ENCODE results near the gene TRIP6.
A peak's percentile ranks its signal among the peaks of the same experiment; 100 is the strongest.

Gene TRIP6

DNA sequence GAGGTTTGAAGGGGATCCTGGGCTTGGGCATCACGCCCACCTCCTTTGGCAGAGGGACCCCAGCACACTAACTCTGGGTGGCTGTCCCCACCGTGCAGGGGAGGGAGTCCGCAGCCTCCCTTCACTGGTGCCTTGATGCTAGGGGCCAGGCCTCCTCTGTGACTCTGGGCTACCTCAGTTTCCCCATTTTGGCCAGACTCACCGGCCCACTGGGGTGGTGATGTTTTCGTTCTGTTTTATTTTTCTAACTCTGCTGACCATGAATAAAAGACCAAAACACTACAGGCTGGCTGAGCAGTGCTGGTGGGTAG, 503 bp upstream of the TRIP6 start:
- TF ChIP-seq, protein P1, sequence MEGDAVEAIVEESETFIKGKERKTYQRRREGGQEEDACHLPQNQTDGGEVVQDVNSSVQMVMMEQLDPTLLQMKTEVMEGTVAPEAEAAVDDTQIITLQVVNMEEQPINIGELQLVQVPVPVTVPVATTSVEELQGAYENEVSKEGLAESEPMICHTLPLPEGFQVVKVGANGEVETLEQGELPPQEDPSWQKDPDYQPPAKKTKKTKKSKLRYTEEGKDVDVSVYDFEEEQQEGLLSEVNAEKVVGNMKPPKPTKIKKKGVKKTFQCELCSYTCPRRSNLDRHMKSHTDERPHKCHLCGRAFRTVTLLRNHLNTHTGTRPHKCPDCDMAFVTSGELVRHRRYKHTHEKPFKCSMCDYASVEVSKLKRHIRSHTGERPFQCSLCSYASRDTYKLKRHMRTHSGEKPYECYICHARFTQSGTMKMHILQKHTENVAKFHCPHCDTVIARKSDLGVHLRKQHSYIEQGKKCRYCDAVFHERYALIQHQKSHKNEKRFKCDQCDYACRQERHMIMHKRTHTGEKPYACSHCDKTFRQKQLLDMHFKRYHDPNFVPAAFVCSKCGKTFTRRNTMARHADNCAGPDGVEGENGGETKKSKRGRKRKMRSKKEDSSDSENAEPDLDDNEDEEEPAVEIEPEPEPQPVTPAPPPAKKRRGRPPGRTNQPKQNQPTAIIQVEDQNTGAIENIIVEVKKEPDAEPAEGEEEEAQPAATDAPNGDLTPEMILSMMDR (IDR thresholded peaks at IDR 0.05; ENCODE audit: low read depth, low read length) = no peak
- peak overlapping the region; percentile 98 for H3K4me3 ChIP-seq (ENCODE audit: low read depth, low read length)

DNA sequence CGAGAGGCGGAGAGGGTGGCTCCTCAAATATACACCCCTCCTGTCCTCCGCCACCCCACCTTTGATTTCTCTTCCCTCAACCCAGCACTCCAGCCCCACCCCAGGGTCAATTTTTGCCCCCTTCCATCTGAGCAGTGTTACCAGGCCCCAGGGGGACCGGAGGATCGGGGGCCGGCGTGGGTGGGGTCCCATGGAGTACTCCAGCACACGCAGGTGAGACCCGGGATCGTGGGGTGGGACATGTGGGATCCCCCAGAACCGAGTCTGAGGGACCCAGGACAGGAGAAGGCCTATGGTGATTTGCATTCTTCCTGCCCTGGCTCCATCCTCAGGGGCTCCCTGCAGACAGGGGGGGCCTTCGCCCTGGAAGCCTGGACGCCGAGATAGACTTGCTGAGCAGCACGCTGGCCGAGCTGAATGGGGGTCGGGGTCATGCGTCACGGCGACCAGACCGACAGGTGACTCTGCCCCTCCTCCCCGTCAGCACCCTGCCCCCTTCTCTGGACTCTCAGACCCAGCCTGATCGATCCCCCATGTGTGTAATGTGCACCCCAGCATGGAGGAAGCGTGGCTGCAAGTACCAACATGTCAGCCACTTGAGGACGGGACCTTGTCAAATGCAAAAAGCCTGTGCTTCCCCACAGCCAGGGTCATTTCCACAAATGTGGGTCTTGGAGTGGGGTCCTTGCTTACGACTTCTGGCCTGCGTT, 744 bp downstream of the TRIP6 start:
- TF ChIP-seq, protein P1 (IDR thresholded peaks at IDR 0.05; ENCODE audit: low read depth, low read length) = no peak
- H3K4me3 ChIP-seq (ENCODE audit: low read depth, low read length) = peak overlapping the region; percentile 98

DNA sequence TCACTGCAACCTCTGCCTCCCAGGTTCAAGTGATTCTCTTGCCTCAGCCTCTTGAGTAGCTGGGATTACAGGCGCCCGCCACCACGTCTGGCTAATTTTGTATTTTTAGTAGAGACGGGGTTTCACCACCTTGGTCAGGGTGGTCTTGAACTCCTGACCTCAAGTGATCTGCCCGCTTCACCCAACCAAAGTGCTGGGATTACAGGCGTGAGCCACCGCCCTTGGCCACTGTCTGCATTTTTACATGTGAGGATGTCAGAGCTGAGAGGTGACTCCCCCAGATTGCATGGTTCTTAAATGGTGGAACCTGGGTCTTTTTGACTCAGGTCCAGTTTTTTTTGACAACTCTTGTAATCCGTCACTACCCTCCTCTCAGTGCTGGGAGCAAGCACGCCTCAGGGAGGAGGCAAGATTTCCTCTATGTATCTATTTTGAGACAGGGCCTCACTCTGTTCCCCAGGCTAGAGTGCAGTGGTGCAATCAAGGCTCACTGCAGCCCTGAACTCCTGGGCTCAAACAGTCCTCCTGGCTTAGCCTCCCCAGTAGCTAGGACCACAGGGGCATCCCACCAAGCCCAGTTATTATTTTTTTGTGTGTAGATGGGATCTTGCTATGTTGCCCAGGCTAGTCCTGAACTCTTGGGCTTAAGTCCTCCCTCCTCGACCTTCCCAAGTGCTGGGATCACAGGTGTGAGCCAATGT, 6.6 kb downstream of the TRIP6 start:
- TF ChIP-seq, protein P1 (IDR thresholded peaks at IDR 0.05; ENCODE audit: low read depth, low read length) = no peak
- H3K4me3 ChIP-seq (ENCODE audit: low read depth, low read length) = no peak overlapping the region; the same call in 1 of the 2 replicates

DNA sequence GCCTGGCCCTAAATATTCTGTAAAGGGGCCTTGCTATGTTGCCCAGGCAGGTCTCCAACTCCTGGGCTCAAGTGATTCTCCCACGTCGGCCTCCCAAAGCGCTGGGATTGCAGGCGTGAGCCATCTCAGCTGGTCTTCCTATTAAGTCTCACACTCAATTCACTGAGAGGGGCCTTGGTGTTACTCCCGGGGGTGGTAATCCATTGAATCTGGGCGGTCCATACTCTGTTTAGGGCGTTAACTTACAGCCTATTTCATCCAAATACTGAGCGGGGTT, 7.1 kb downstream of the TRIP6 start:
- TF ChIP-seq, protein P1 (IDR thresholded peaks at IDR 0.05; ENCODE audit: low read depth, low read length) = no peak
- H3K4me3 ChIP-seq (ENCODE audit: low read depth, low read length) = peak overlapping the region; percentile 93

DNA sequence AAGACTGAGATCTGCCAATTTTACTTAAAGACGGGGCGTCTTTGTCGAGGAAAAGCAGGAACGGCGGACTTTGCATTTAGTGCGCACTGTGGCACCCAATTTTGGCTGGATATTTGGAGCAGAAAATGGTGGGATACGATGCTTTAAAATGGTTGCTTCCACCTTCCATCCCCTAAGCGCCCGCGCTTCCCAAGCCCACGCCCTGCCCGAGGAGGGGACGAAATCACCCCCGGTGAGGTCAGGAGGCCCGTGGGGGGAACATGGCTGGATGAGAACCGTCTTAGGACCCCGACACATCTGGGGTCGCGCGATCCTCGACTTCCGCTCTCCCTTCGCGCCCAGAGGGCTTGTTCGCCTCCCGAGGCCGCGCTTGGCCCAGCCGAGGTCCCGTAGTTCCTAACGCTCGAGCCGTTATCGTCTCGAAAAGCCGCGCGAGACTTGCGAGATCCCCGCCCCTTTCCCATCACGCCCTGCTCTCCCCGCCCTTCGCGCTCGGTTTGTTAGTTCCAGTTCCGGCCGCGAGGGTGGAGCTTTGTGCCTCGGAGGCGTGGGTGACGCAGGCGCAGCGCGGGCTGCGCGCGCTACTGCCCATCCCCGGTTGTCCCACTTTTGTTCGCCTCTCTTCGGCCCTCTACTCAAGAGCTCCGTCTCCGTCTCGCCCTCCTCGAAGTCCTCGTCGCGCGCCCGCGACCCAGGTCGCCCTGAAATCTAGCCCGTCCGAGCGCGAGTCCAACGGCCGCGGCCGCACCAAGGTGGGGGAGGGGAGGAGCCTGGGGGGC, 7.6 kb downstream of the TRIP6 start, which contains the start of gene SRRT:
TSS of gene SRRT (plus strand) at position 527 of the 779 bp plus-strand sequence. CDS start 488 bp downstream, outside the sequence.
- TF ChIP-seq, protein P1 (IDR thresholded peaks at IDR 0.05; ENCODE audit: low read depth, low read length) = no peak
- H3K4me3 ChIP-seq (ENCODE audit: low read depth, low read length) = peak within 1 kb of the TSS; percentile 93

DNA sequence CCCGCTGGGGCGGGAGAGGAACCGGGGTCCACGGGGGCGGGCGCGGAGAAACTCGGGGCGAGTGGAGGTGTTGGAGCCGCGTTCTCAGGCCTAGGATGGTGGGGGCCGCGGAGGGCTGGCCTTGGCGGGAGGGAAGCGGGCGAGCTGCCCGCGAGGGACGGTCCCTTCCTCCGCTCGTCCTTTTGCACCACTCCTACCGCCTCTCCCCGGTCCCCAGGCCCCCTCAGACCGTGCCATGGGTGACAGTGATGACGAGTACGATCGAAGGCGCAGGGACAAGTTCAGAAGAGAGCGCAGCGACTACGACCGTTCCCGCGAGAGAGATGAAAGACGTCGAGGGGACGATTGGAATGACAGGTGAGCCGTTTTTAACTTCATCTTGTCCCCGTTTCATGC, 8.2 kb downstream of the TRIP6 start:
- H3K4me3 ChIP-seq (ENCODE audit: low read depth, low read length) = peak overlapping the region; percentile 93
- TF ChIP-seq, protein P1 (IDR thresholded peaks at IDR 0.05; ENCODE audit: low read depth, low read length) = no peak

DNA sequence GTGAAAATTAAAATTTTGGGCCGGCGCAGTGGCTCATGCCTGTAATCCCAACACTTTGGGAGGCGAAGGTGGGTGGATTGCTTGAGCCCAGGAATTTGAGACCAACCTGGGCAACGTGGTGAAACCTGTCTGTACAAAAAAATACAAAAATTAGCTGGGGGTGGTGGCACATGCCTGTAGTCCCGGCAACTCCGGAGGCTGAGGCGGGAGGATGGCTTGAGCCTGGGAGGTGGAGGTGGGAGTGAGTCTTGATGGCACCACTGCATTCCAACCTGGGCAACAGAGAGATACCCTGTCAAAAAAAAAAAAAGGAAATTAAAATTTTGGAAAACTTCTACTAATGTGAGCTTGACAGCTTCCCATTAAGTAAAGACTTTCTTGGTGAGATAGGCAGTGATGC, 10.8 kb downstream of the TRIP6 start:
- no peak overlapping the region for H3K4me3 ChIP-seq (ENCODE audit: low read depth, low read length)
- TF ChIP-seq, protein P1 (IDR thresholded peaks at IDR 0.05; ENCODE audit: low read depth, low read length) = no peak
